C1 segment of cervical spinal cord (tissue), 14 donors: ENCODE results near the gene MRPL50.

Experiments used
- DNase-seq, 14 donors: peaks; one replicate each; lab custom pipeline; 2025; lab: John Stamatoyannopoulos, UW

MRPL50 gene

GRCh38 chr9:101375546-101375945 is 22.9 kb downstream of the MRPL50 start:
- DNase-seq = no peak

- DNase-seq = no peak
Measured at GRCh38 chr9:101372327-101373118, 25.9 kb downstream of the MRPL50 start.

GRCh38 chr9:101371813-101372212 is 26.6 kb downstream of the MRPL50 start:
- DNase-seq = no peak

- no peak for DNase-seq
Measured at GRCh38 chr9:101369884-101370531, 28.4 kb downstream of the MRPL50 start.

GRCh38 chr9:101369286-101369685 is 29.1 kb downstream of the MRPL50 start:
- no peak for DNase-seq

- no peak for DNase-seq
Measured at GRCh38 chr9:101367323-101367722, 31.1 kb downstream of the MRPL50 start.

GRCh38 chr9:101366038-101366756 is 32.2 kb downstream of the MRPL50 start:
- DNase-seq = no peak

- DNase-seq = no peak
Measured at GRCh38 chr9:101365181-101365580, 33.2 kb downstream of the MRPL50 start.

GRCh38 chr9:101362450-101362849 is 36.0 kb downstream of the MRPL50 start:
- DNase-seq = no peak

GRCh38 chr9:101360647-101361046 is 37.8 kb downstream of the MRPL50 start:
- no peak for DNase-seq

- no peak for DNase-seq
Measured at GRCh38 chr9:101359679-101360078, 38.7 kb downstream of the MRPL50 start.

GRCh38 chr9:101356619-101357018 is 41.8 kb downstream of the MRPL50 start:
- no peak for DNase-seq

GRCh38 chr9:101354765-101355708 is 43.4 kb downstream of the MRPL50 start:
- DNase-seq = no peak

GRCh38 chr9:101354143-101354764 is 44.2 kb downstream of the MRPL50 start:
- DNase-seq = no peak

- DNase-seq = no peak
Measured at GRCh38 chr9:101353683-101354082, 44.7 kb downstream of the MRPL50 start.

GRCh38 chr9:101352892-101353463 is 45.4 kb downstream of the MRPL50 start:
- no peak for DNase-seq

GRCh38 chr9:101350285-101350684 is 48.1 kb downstream of the MRPL50 start:
- DNase-seq = no peak

- no peak for DNase-seq
Measured at GRCh38 chr9:101342595-101342994, 55.8 kb downstream of the MRPL50 start.

- no peak for DNase-seq
Measured at GRCh38 chr9:101341958-101342357, 56.5 kb downstream of the MRPL50 start.
